Activated CD8-positive, alpha-beta memory T cell treated with anti-CD3 and anti-CD28 coated beads, Interleukin-2, amount 50 U/mL, for 1 hour (primary cell): ENCODE results near the gene KCTD5.
A peak's percentile ranks its signal among the peaks of the same experiment; 100 is the strongest.

Experiments used
- DNase-seq: peaks from one replicate; pipeline ENCODE4 v3.0.0-alpha.2; 2020; ENCODE audit errors: extremely low read depth

KCTD5 gene

DNA sequence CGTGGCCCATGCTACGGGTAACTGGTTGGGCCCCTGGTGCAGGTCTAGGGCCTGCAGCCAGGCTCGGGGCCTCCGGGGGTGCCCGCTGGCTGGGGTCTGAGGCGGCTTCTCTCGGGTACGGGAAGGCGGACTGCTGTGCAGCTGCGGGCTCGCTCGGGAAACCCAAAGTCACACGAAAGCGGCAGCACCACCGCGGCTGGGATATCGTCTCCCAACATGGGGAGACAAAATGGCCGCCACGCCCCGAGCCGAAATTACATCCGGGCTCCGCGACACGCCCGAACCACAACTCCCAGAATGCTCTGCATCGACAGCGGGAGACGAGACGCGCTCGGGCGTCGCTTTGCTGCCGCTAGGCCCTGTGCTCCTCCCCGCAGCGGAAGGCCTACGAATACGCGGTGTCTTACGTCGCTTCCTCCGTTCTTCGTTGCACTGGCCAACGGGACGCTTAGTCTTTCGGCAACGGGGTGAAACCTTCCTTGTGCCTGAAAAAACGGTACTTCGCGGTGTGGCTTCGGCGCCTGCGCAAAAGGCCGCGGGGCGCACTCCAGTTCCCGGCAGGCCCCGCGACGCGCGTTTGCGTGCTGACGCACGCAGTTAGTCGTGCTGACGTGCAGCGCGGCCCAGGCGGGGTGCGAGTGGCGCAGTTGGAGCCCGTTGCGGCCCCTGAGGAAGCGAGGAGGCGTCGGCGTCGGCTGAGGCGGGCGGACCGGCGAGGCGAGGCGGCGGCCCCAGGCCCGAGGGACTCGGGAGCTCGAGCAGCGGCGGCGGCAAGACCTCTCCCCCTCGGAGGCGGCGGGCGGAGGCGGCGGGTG, 69.9 kb downstream of the KCTD5 start, which contains the start of gene SRRM2:
TSS of gene SRRM2 (plus strand) at position 604 of the 815 bp plus-strand sequence. CDS start 3,727 bp downstream, outside the sequence.
- DNase-seq = peak; percentile 87

DNA sequence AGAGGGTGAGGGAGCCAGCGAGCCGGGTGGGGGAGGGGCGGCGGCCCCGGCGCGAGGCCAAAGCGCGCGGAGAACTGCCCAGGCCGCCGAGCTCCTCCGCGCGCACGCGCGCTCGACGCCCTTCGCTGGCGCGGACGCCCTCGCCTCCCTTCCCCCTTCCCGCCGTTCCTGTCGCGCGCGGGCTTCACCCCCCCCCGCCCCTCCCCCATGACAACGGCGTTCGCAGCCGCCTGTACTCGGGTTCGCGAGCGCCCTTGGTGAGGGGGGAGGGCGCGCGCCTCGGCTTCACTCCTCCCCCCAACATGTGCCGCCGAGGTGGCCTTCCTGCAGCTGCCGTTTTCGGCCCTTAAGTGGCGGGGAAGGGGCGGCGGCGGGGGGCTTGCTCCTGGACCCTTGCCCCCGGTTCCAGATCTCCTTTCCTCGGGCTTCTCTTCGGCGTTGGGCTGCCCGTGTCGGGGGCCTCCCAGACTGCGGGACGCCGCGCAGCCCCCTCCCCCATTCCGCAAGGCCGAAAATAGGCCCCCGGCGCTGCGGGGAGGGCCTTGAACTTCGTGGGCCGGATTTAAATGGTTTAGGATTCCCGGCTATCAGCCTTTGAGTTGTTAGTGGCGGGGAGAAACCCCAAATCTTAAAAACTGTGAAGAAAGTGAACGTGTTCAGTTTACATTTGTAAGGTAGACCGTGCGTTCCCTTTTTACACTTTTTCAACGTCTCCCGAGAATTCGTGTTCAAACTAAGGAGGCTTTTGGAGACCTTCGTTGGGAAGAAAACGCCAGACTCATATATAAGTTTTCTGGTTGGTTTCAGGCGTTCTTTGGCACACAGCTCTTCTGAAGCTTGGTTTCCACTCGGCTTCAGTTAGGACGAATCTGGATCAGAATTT, 70.8 kb downstream of the KCTD5 start:
- DNase-seq = peak; percentile 13

- DNase-seq = no peak
Observed at GRCh38 chr16:2753733-2754020, 71.4 kb downstream of the KCTD5 start.

DNA sequence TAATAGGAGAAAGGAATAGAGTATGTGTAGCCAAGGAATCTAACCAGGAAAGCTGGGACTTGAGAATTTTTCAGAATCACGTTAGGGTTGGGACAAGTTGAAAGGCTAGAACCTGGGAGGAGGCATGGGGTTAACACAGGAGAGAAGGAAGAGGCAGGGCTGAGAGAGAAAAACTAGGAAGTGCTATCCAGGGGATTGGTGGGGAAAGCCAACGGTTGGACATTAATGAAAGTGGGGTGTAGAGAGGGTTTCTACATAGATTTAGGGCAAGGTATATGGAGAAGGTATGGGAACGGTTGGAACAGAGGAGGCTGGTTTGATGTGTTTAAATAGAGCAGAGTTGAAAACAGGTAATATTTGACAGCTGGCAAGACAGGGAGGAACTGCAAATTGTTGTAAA, 72.8 kb downstream of the KCTD5 start:
- DNase-seq = no peak

GRCh38 chr16:2756288-2757015, 74.1 kb downstream of the KCTD5 start:
- DNase-seq = no peak

DNA sequence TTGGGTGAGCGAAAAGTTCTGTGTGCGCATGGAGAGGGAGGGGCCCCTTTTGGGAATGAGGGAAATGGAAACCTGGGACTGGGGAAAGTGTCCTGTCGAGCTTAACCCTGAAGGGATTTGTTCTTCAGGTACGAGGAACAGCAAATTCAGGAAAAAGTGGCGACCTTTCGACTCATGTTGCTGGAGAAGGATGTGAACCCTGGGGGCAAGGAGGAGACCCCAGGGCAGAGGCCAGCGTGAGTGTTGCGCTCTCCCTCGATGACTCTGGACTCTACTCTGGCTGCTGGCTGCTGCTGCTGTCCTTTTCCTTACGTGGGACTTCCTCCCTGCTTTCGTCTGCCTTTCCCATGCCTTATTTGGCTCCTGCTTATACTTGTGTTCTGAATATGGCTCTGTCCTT, 75.0 kb downstream of the KCTD5 start:
- DNase-seq = no peak
